Loucy (cell line): ENCODE results near the gene RALGPS1.

Experiments used
- EZH2phosphoT487 ChIP-seq: fragments of 200-600 bp; IDR thresholded peaks from 2 replicates; pipeline ENCODE4 v1.6.1; 2018; ENCODE audit warnings: antibody characterized with exemption, mild to moderate bottlenecking, moderate library complexity, borderline replicate concordance
- TF ChIP-seq, protein P1 (sequence below): fragments of 200-600 bp; sonication (generic); conservative IDR thresholded peaks from 2 replicates; pipeline ENCODE4 v1.5.1; 2014; ENCODE audit warnings: mild to moderate bottlenecking, antibody characterized with exemption, low read length

DNA sequence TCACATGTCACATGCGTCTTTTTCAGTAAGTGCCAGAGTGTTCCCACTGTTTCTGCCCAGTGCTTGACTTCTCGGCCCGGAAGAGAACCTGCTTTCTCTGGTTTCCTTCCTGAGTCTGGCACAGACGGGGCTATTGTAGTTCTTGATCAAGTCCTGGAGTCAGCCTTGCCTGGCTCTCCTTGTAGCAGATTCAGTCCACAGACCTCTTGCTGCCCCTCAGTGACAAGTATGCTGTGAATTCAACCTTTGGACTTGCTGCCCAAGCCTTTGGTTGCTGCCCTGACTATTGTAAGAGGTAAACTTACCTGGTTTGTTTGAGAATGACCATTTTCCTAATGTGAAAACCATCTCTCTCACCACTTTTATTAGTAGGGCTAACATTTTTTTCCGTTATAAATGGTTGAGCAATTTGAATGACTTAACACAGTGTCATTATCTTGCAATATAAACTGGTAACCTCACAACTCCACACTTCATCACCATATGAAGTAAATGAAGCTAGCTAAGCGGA is 29.4 kb upstream of the RALGPS1 start:
- TF ChIP-seq, protein P1, sequence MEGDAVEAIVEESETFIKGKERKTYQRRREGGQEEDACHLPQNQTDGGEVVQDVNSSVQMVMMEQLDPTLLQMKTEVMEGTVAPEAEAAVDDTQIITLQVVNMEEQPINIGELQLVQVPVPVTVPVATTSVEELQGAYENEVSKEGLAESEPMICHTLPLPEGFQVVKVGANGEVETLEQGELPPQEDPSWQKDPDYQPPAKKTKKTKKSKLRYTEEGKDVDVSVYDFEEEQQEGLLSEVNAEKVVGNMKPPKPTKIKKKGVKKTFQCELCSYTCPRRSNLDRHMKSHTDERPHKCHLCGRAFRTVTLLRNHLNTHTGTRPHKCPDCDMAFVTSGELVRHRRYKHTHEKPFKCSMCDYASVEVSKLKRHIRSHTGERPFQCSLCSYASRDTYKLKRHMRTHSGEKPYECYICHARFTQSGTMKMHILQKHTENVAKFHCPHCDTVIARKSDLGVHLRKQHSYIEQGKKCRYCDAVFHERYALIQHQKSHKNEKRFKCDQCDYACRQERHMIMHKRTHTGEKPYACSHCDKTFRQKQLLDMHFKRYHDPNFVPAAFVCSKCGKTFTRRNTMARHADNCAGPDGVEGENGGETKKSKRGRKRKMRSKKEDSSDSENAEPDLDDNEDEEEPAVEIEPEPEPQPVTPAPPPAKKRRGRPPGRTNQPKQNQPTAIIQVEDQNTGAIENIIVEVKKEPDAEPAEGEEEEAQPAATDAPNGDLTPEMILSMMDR, result no peak
- no peak for TF ChIP-seq EZH2phosphoT487
